Subcutaneous adipose tissue (tissue), 4 donors: ENCODE results near the gene ZBTB18. TPM values are rescaled to one million over a fixed set of nuclear protein-coding genes. Genes with fewer than 3 reads are reported as not detected.

ENCODE experiments used
- total RNA-seq, 4 donors: library from RNA; depleted of rRNA; stranded (reverse); fragments of >200 nt; gene quantifications; one replicate each; pipeline ENCODE4 v1.1.0, GENCODE V29; 2016
- TF ChIP-seq, protein P1 (sequence below): fragments of 450-650 bp; IDR thresholded peaks from one replicate; pipeline ENCODE4 v1.5.1; 2016; ENCODE audit warnings: low read depth, mild to moderate bottlenecking, control low read depth, antibody characterized with exemption, moderate library complexity

ZBTB18 gene
- total RNA-seq, 4 donors from 2014 or later = 8.3 to 17.7 (median 9.8) TPM

GRCh38 chr1:244022864-244023440 lies 28.1 kb upstream of the ZBTB18 start:
- TF ChIP-seq, protein P1, sequence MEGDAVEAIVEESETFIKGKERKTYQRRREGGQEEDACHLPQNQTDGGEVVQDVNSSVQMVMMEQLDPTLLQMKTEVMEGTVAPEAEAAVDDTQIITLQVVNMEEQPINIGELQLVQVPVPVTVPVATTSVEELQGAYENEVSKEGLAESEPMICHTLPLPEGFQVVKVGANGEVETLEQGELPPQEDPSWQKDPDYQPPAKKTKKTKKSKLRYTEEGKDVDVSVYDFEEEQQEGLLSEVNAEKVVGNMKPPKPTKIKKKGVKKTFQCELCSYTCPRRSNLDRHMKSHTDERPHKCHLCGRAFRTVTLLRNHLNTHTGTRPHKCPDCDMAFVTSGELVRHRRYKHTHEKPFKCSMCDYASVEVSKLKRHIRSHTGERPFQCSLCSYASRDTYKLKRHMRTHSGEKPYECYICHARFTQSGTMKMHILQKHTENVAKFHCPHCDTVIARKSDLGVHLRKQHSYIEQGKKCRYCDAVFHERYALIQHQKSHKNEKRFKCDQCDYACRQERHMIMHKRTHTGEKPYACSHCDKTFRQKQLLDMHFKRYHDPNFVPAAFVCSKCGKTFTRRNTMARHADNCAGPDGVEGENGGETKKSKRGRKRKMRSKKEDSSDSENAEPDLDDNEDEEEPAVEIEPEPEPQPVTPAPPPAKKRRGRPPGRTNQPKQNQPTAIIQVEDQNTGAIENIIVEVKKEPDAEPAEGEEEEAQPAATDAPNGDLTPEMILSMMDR = no peak

GRCh38 chr1:244027491-244028145 lies 23.5 kb upstream of the ZBTB18 start:
- TF ChIP-seq, protein P1 = no peak

DNA sequence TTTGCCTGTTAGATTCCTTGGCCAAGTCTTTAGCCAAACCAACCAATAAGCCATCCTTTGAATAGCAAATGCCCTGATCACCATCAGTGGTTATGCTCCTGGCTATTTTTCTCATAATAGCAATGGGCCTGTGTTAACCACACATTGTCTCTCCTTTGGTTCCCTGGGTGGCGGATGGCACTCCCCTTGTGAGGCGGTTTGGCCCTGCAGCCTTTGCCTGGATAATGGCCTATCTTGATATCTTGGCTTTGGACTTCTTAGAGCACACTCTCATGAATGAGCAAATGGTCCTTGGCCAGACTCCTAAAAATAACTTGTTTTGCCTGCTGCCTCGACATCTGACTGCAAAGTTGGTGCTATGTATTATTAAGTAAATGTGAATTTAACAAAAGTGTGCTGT lies 22.4 kb upstream of the ZBTB18 start:
- TF ChIP-seq, protein P1 = no peak

- TF ChIP-seq, protein P1 = no peak
Measured at GRCh38 chr1:244029124-244029523, 22.0 kb upstream of the ZBTB18 start.

DNA sequence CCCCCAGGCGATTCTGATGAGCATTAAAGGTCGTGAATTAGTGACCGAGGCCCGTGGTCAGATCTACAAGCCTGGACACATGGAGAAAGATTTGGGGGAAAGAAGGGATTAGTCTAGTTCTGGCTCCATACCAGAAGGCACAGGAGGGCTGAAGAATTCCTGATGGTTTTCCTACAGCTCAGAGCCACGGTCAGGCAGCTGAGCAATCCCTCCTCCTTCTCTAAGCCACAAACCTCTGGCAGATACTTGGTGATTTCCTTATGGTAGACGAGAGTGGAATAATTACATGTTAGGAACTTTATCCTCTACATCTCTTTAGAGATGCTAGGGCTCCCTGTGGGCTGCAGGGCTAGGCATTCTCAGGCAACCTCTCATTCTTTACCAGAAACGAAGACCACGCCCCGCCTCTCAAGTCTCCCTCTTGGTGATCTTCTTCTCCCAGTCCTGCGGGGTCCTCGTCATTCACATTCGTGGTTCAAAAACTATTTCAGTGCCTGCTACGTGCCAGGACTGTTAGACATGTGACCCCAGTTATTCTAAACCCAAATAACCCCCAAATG lies 20.5 kb upstream of the ZBTB18 start:
- TF ChIP-seq, protein P1 = no peak

- TF ChIP-seq, protein P1 = no peak
Measured at GRCh38 chr1:244035358-244035757, 15.7 kb upstream of the ZBTB18 start.

- TF ChIP-seq, protein P1 = no peak
Measured at GRCh38 chr1:244037252-244037651, 13.8 kb upstream of the ZBTB18 start.
